HG03521 (cell line): ENCODE data around the gene DRAXIN.

Source experiments
- ATAC-seq: cut with Tn5 transposase; IDR thresholded peaks from one replicate; pipeline ENCODE4 v1.9.1; 2021; ENCODE audit warnings: mild to moderate bottlenecking, moderate library complexity; ENCODE audit not compliant: unreplicated experiment

The DRAXIN gene

GRCh38 chr1:11654939-11655808, 36.3 kb upstream of the DRAXIN start:
- peak; percentile 21 for ATAC-seq

DNA sequence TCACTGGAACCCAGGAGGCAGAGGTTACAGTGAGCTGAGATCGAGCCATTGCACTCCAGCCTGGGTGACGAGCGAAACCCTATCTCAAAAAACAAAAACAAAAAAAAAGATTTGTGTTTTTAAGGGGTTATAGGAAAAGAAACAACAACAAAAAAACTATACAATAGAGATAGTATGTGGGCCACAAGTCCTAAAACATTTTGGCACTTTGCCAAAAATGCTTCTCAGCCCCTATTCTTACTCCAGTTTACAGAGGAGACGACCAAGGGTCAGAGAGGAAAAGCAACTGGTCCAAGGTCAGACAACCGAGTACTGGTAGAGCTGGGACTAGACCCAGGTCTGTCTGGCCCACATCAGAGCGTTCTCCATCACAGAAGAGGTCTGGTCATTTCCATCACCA, 33.9 kb upstream of the DRAXIN start:
- no peak for ATAC-seq

DNA sequence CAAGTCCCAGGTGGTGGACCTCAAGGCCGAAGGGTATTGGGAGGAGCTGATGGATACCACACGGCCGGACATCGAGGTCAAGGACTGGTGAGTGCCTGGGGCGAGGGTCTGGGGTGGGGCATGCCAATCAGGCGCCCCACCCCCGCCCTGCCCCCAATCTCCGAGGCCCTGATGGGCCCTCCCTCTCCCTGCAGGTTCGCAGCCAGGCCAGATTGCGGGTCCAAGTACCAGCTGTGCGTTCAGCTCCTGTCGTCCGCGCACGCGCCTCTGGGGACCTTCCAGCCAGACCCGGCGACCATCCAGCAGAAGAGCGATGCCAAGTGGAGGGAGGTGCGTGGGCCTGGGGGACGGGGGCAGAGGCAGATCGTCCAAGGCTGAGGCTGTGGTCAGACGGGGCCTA, 33.0 kb upstream of the DRAXIN start:
- ATAC-seq: no peak

GRCh38 chr1:11659748-11660147, 31.8 kb upstream of the DRAXIN start:
- no peak for ATAC-seq

- ATAC-seq: no peak
Observed at GRCh38 chr1:11661103-11661502, 30.4 kb upstream of the DRAXIN start.

DNA sequence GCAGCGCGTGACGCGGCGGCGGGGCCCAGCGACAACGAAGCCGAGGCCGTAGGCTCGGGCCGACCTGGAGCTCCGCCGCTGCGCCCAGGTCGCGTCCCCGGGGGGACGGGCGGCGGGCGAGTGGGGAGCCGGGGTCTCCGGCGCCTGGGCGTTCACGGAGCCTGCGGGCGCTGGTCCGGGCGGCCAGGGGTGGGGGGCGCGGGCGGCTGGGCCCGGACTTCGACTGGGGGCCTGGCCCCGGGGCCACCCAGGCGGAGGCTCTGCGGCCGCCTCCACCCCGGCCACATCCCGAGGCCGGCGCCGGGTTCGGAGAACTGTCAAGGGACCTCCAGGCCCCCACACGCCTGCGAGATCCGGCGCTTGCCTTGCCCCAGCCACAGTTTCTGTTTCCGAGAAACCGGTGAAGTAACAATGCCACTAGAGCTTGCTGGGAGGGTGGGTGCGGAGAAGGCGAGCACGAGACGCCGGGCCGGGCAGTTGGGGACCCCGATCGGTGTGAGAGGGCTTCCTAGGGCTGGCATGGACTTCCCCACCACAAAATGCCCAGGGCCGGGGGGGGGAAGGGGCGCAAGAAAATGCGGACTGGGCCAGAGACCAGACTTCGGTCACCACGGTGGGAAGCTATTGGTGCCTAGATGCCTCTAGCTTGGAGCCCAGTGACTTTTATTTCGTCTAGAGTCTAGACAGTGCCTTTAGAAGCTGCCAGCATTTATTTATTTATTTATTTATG, 27.0 kb upstream of the DRAXIN start:
- ATAC-seq: peak; percentile 46

- ATAC-seq: no peak
Observed at GRCh38 chr1:11668516-11668915, 23.0 kb upstream of the DRAXIN start.

DNA sequence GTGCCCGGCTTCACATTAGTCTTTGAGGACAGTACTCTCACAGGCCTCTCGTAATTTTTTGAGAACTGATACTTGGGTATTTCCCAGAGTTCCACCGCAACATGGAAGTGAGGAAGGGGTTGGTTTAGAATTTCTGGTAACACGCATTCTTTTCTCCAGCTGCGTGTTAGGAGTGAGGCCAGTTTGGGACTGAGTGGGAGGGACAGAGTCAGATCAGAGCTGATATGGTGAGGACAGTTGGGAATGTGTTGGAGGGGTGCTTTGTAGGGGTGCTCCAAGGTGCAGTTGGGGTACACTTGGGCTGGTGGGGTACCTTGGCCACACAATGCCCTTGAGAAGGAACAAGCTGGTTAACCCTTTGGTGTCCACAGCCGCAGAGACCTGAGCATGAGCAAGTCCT, 20.8 kb upstream of the DRAXIN start:
- ATAC-seq: no peak

- no peak for ATAC-seq
Observed at GRCh38 chr1:11671205-11671543, 20.3 kb upstream of the DRAXIN start.

GRCh38 chr1:11671544-11672286, 19.8 kb upstream of the DRAXIN start:
- ATAC-seq: no peak

DNA sequence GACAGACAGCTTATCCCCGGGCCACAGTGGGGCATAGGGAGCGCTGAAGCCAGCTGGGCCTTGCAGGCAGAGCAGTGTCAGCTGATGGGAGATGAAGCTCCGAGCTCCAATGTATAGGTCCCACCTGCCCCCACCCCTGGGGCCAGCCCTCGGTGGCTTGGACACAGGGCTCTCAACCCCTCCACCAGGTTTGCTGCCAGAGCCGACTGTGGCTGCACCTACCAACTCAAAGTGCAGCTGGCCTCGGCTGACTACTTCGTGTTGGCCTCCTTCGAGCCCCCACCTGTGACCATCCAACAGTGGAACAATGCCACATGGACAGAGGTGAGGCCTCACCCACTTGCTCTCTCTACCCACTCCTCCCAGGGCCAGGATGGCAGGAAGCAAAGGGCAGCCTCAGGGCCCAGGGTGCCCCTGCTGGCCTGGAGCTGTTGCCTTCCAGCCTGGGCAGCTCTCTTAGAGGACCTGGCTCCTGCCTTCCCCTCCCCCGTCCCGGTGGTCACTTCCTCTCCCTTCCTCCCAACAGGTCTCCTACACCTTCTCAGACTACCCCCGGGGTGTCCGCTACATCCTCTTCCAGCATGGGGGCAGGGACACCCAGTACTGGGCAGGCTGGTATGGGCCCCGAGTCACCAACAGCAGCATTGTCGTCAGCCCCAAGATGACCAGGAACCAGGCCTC, 18.3 kb upstream of the DRAXIN start:
- no peak for ATAC-seq

DNA sequence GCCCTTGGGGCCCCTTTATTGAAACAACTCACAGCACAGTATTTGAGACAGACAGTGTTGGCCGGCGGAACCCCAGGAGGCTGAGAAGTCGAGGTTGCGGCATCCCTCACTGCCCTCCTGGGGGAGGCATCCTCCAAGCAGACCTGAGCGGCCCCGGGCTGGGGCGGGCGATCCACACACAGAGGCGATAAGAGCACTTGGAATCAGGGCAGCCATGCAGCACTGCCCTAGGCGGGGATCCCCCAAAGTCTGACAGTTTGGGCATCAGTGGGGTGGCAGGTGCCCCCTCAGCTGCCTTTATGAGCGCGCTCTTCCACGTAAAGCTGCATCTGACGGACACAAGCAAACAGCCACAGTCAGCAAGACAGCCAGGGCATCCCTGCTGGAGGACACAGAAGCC, 17.0 kb upstream of the DRAXIN start:
- ATAC-seq: no peak

- ATAC-seq: no peak
Observed at GRCh38 chr1:11675325-11675724, 16.2 kb upstream of the DRAXIN start.

DNA sequence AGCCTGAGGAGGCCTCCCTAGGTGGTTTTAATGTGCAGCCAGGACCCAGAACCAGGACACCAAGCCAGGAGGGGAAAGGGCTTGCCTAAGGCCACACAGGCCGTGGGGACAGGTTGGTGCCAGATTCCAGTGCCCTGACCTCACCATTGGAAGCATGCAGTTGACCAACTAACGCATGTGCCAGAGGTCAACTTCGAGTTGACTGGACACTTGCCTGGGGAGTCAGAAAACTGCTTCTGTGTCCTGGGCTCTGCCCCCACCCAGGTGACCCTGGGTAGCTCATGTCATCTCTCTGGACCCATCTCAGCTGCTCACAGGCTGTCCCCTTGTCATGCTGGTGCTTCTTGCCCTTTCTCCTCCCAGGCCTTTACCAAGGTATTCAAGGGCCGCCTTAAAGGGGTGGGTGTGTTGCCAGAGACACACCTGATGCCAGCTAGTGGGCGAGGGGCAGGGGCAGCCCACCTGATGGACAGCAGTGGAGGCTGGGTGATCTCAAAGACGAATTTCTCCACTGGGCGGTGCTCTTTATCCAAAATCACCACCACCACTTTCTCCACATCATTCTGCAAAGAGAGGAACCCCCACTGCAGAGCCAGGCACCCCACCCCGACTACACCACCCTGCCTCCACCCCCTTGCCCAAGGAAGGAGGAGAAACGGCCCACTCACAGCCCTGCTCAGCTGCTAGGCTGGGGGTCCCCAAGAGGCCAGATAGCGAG, 15.0 kb upstream of the DRAXIN start:
- ATAC-seq: no peak

GRCh38 chr1:11678442-11678841, 13.1 kb upstream of the DRAXIN start:
- no peak for ATAC-seq

DNA sequence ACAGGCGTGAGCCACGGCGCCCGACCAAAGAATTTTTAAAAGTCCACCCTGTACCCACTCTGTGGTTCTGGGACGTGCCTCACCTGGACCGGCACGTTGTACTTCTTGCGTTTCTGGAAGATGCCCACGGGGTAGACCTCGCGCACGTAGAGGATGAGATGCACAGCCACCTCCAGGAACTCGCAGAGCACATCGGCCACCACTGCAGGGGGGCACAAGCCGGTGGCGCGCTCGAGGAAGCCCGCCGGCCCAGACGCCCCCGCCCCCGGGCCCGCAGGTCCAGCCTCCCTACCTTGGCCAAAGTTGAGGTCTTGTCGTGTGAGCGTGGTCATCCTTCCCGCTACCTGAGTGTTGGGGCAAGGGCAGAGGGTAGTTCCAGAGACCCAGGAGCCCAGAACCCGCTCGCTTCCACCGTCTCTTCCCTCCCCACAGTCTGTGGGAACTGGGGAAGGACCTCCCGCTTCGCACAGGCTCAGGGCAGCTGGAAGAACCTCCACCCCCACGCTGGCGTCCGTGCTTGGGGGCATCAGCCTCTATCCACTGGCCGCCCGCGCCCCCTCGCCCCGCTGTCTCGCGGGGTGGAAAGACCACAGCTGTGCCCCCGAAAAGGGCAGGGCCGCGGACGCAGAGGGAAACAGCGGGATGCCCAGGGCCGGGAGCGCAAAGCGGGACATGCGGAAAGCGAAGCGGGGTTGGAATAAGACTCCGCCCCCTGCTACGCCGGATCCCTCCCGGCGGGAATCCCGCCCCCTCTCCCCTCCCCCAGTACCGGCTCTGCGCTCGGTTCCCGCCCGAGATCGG, 11.0 kb upstream of the DRAXIN start:
- ATAC-seq: peak; percentile 1

DNA sequence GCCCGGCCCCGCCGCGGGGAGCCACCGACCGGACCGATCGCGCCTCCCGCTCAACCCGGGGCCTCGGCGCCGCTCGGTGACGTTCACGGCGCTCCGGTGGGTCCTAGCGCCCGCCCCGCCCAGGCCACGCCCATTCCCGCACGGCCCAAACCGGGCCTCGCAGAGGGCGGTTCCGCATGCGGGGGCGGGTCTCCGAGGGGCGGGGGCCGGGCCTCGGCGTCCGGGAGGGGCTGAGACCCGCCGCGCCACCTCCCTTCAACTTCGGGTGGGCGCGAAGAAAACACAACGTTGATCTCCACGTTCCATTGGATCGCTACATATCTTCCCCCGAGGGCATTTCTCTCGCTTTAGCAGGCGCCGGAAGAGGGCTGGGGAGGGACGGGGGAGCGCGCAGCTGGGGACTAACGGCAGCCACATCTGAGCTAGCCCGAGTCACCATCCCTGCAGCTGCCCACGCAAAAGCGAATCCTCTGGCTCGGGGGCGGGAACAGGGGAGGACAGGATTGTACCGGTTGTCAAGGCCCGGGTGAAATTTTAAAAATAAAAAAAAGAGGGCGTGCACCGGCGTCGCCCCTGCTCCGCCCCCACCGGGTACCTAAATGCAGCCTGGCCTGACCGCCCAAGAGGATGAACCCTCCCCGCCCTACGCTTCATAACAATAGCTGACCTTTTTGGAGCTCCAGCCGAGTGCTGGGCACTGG, 10.3 kb upstream of the DRAXIN start, which contains the start of gene MAD2L2:
Gene MAD2L2, minus strand, starts transcription at position 78 of the 701 bp plus-strand sequence. CDS start 547 bp downstream, outside the sequence.
- peak; percentile 80 for ATAC-seq

GRCh38 chr1:11682287-11682771, 9.2 kb upstream of the DRAXIN start:
- no peak for ATAC-seq

DNA sequence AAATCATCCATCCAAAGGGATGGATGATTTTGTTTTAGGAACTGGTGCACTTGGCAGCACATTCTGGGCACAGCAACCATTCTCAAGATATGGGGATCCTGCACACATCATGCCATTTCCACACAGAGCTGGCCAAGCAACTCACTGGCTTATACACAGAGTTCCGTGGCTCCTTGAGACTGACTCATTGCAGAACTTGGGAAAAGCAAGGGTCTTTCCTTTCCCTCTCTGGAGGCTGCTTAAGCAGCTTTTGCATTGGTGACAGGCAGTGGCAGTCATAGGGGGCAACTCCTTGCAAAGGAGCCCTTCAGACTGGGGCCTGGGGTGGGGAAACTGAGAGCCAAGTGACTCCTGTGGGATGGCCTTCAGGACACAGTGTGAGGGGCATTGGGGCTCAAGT, 8.7 kb upstream of the DRAXIN start:
- ATAC-seq: no peak
